Heart left ventricle (tissue), 16 donors: Measurements from ENCODE around the gene ARF1. TPM values are rescaled to one million over a fixed set of nuclear protein-coding genes. Genes with fewer than 3 reads are reported as not detected.

Source experiments
- ATAC-seq, 4 donors: fragments of 200-7000 bp; cut with Tn5 transposase; one replicate each; pipeline ENCODE4 v1.9.1; 2020 to 2022; ENCODE audit warnings: moderate library complexity in 4 of 4, mild to moderate bottlenecking in 3 of 4, moderate number of reproducible peaks in 1 of 4
- DNase-seq, 5 donors: peaks; one replicate each; pipeline ENCODE4 v3.0.0-alpha.2; 2020
- H3K27ac ChIP-seq, 12 donors: fragments of 200-600 bp; sonication (generic) in 4 of 12; one replicate each; pipeline versions ENCODE4 v1.5.0 to v1.8.0; 2016 to 2022; ENCODE audit warnings: mild to moderate bottlenecking in 2 of 12
- H3K27me3 ChIP-seq, 9 donors: fragments of 200-600 bp; sonication (generic) in 2 of 9; one replicate each; pipeline versions ENCODE4 v1.5.1 to v1.8.0; 2016 to 2022; ENCODE audit warnings: mild to moderate bottlenecking in 3 of 9
- H3K36me3 ChIP-seq, 9 donors: fragments of 200-600 bp; sonication (generic) in 2 of 9; one replicate each; pipeline versions ENCODE4 v1.5.0 to v1.8.0; 2018 to 2022; ENCODE audit warnings: mild to moderate bottlenecking in 2 of 9
- H3K4me1 ChIP-seq, 12 donors: fragments of 200-600 bp; sonication (generic) in 4 of 12; one replicate each; pipeline versions ENCODE4 v1.5.0 to v1.8.0; 2016 to 2022; ENCODE audit warnings: mild to moderate bottlenecking in 3 of 12
- H3K4me3 ChIP-seq, 12 donors: fragments of 200-600 bp; sonication (generic) in 4 of 12; one replicate each; pipeline versions ENCODE4 v1.5.0 to v1.8.0; 2017 to 2022; ENCODE audit warnings: mild to moderate bottlenecking in 9 of 12, moderate library complexity in 4 of 12
- H3K9me3 ChIP-seq, 12 donors: fragments of 200-600 bp; sonication (generic) in 4 of 12; one replicate each; pipeline versions ENCODE4 v1.5.0 to v1.8.0; 2016 to 2022; ENCODE audit warnings: mild to moderate bottlenecking in 1 of 12
- POLR2A ChIP-seq, 2 donors: fragments of 450-650 bp; IDR thresholded peaks; one replicate each; pipeline ENCODE4 v1.6.1; 2017; ENCODE audit warnings: antibody characterized with exemption in 2 of 2, mild to moderate bottlenecking in 2 of 2, moderate library complexity in 2 of 2
- WGBS, 4 donors: extraction: QIAGEN DNeasy Blood & Tissue Kit in 2 of 4; methylation state at CpG; one replicate each; pipeline versions ENCODE4 v1.1.5 to v1.1.7; 2013 to 2018; 5-methylcytosine and 5-hydroxymethylcytosine counted together
- intact Hi-C, 10 donors: fragments of 100-400 bp; cut with DNase I; formaldehyde crosslinking; loops; one replicate each; pipeline versions ENCODE4 v1.11.1 to v1.14.2; 2022
- polyA plus RNA-seq, 2 donors: library from polyadenylated mRNA; stranded (reverse); fragments of 200-250 nt; gene quantifications; one replicate each; pipeline ENCODE4 v1.2.3, GENCODE V29; 2013
- total RNA-seq, 9 donors: library from RNA; depleted of rRNA in 2 of 9; stranded (reverse); fragments of >200 nt in 2 of 9; fragmentation: NEBNext Ultra II Directional in 3 of 9; extraction: Animal tissue kit (Norgen Biotek cat#: 25700) in 3 of 9; gene quantifications; one replicate each; pipeline versions ENCODE4 v1.1.0 to v1.2.4, GENCODE V29; 2016 to 2023
- TF ChIP-seq, protein P1 (sequence below), 12 donors: fragments of 200-600 bp; sonication (generic) in 4 of 12; IDR thresholded peaks; one replicate each; pipeline versions ENCODE4 v1.5.0 to v1.8.0; 2018 to 2022; ENCODE audit warnings: antibody characterized with exemption in 12 of 12, mild to moderate bottlenecking in 5 of 12
- donor health status: ischemic (EF 13 %, LVEDD 7.1; RV severe dilation, severe dysfunction).
- donor health status: healthy with polysubstance abuse.
- donor health status: DM: no; HTN: yes; CAD: no.
- donor health status: DM: no; HTN: no; CAD: no.
- donor health status: ischemic (EF 25% LVEDD 6.9; RV normal size, moderate dysfunction).
- donor health status: ischemic (EF 25% LVEDD 5.7; RV mildly dilated, moderate dysfunction).
- donor health status: healthy.
- donor health status: DM: yes; HTN: yes; CAD: no.
- donor health status: ischemic (EF 35%, LVEDD 5.7; RV mildly dilated, moderate dysfunction).
- donor health status: nonischemic (EF 11% LVEDD 7.7; RV severe dilation, severe dysfunction).
- donor health status: DM: yes; HTN: yes; CAD: no.
- donor health status: PGD.
- donor health status: ischemic (EF 29% LVEDD 5.4; RV normal size, mild dysfunction).
- donor health status: nonischemic (EF 23%, LVEDD 6.1; RV moderate dilation, normal function).

ARF1 gene
- total and polyA plus RNA-seq, 11 donors, result 217 to 580 (median 310) TPM

DNA sequence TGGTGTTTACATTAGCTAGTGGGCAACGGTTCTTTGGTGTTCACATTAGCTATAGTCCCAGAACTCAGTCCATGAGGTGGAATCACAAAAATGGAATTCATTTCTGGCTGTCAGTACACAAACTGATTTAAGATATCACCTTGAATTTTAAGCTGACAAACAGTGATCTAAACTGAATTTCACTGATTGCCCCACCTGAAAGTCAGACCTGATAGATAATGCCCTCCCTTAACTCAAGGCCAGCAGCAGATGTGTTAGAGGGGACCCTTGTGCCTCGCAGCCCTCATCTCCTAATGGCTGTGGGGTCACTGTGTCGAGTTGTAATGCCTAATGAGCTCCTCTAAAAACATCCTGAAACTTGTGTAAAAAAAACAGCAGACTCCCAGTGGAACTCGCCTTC is 8.6 kb downstream of the ARF1 start:
- Histone ChIP-seq H3K27ac (peak overlapping the region in 3 of 12 donors; percentile 4 to 34 (median 13)), H3K36me3 (peaks cover 0 to 48% (median 0%) of the 10 kb centered on the region in 9 donors), H3K27me3 (no peaks in the 10 kb centered on the region), H3K4me3 (no peak overlapping the region), H3K4me1 (peaks cover 45 to 87% (median 73%) of the 10 kb centered on the region in 12 donors), H3K9me3 (peaks cover 0 to 16% (median 7%) of the 10 kb centered on the region in 12 donors)
- WGBS, 4 donors, result 49 to 66% (median 57%) methylated on average over 4 of the region's 4 CpGs
- TF ChIP-seq, protein P1, sequence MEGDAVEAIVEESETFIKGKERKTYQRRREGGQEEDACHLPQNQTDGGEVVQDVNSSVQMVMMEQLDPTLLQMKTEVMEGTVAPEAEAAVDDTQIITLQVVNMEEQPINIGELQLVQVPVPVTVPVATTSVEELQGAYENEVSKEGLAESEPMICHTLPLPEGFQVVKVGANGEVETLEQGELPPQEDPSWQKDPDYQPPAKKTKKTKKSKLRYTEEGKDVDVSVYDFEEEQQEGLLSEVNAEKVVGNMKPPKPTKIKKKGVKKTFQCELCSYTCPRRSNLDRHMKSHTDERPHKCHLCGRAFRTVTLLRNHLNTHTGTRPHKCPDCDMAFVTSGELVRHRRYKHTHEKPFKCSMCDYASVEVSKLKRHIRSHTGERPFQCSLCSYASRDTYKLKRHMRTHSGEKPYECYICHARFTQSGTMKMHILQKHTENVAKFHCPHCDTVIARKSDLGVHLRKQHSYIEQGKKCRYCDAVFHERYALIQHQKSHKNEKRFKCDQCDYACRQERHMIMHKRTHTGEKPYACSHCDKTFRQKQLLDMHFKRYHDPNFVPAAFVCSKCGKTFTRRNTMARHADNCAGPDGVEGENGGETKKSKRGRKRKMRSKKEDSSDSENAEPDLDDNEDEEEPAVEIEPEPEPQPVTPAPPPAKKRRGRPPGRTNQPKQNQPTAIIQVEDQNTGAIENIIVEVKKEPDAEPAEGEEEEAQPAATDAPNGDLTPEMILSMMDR (IDR thresholded peaks at IDR 0.05), result no peak
- no peak for TF ChIP-seq POLR2A (IDR thresholded peaks at IDR 0.05)
- ATAC-seq (no peak), DNase-seq (no peak)
- intact Hi-C loops, result no loop called here

DNA sequence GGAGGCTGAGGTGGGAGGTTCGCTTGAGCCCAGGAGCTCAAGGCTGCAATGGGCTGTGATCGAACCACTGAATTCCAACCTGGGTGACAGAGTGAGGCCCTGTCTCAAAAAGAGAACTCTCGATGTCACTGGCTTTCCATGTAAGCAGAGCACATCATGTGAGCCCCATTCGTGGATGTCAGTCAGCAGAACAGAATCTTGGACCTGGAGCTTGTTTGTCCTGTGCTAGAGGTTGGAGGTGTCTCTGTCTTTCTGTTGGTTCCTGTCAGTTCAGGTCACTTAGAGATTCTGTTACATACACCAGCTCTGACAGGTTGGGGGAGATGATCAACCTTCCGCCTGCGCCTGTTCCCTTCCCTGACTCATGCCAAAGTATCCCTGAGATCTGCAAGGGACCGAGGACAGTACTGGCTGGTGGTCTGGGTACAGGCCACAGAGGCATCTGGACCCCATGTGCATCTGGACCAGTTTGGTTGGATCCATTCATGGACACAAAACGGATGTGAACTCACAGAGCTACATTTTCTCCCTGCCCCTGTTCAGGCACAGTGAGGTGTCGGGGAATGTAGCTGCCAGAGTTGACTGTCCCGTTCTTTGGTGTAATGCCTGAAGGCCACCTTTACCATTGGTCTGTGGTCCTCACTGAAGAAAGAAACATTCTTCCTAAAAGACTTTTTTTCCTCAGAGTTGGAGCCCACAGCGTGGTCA is 10.0 kb downstream of the ARF1 start:
- no peak overlapping the region for H3K4me3 ChIP-seq
- H3K27me3 ChIP-seq, result no peaks in the 10 kb centered on the region
- peaks cover 0 to 62% (median 12%) of the 10 kb centered on the region in 9 donors for H3K36me3 ChIP-seq
- intact Hi-C loops, result no loop called here
- WGBS, 4 donors, result 83 to 89% (median 84%) methylated on average over 10 to 11 of the region's 11 CpGs
- no peak for DNase-seq
- H3K4me1 ChIP-seq, result peaks cover 31 to 86% (median 64%) of the 10 kb centered on the region in 12 donors
- ATAC-seq, result no peak
- TF ChIP-seq, protein P1 (IDR thresholded peaks at IDR 0.05), result no peak
- no peak for TF ChIP-seq POLR2A (IDR thresholded peaks at IDR 0.05)
- peaks cover 0 to 16% (median 7%) of the 10 kb centered on the region in 12 donors for H3K9me3 ChIP-seq
- no peak overlapping the region for H3K27ac ChIP-seq

DNA sequence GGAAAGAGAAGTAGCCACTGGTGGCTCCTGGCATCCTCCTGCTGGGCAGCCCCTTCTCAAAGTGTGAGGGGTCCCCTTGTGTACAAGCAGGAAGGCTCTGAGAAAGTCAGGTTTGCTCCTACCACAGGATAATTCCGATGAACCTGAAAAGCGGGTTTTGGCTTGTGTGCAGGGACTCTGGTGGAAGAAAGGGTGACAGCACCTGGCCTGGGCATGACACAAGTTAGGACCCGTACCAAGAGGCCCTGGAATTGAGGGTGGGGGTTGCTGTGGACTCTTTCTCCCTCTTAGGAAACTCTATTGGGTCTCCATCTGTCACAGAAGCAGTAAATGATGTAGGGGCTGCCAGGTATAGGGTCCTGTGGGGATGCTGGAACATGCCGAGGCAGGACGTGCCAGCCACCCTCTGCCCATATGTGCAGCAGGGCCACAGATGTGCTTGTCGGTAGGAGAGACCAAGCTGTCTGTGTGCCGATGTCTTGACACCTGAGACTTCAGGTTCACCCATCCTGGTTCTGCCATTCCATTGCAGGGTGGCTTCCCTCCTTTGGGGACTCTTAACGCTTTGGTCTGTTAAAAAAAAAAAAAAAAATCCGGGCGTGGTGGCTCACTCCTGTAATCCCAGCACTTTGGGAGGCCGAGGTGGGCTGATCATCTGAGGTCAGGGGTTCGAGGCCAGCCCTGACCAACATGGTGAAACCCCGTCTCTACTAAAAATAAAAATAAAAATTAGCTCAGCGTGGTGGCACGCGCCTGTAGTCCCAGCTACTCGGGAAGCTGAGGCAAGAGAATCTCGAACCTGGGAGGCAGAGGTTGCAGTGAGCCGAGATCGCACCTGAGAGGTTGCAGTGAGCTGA is 10.8 kb downstream of the ARF1 start:
- no peak for DNase-seq
- 91 to 96% (median 93%) methylated on average over 18 to 20 of the region's 20 CpGs for WGBS, 4 donors
- Histone ChIP-seq H3K4me1 (peaks cover 24 to 79% (median 56%) of the 10 kb centered on the region in 12 donors), H3K9me3 (peaks cover 0 to 16% (median 7%) of the 10 kb centered on the region in 12 donors), H3K36me3 (peaks cover 0 to 66% (median 20%) of the 10 kb centered on the region in 9 donors), H3K27me3 (no peaks in the 10 kb centered on the region), H3K4me3 (no peak overlapping the region), H3K27ac (no peak overlapping the region)
- no peak for ATAC-seq
- TF ChIP-seq POLR2A (IDR thresholded peaks at IDR 0.05), result no peak
- TF ChIP-seq, protein P1 (IDR thresholded peaks at IDR 0.05), result no peak
- intact Hi-C loops, result no loop called here
